Thoracic aorta (tissue), 2 donors: ENCODE data around the gene GNG4. TPM values are rescaled to one million over a fixed set of nuclear protein-coding genes. Genes with fewer than 3 reads are reported as not detected.
"Not testable (repeated sequence)": the region's sequence is repeated elsewhere in the genome, so short reads cannot be mapped to it uniquely, and the experiment has no call there.

ENCODE experiments used
- ATAC-seq: fragments of 150-250 bp; one replicate; pipeline ENCODE4 v1.8.0; 2017; ENCODE audit warnings: low read depth; ENCODE audit not compliant: insufficient number of reproducible peaks, low FRiP score
- DNase-seq: peaks from one replicate; pipeline ENCODE4 v3.0.0-alpha.2; 2020; ENCODE audit warnings: low spot score
- H3K27ac ChIP-seq, 2 donors: fragments of 200-600 bp; sonication (generic); 1 replicate in 1 of 2; 2 replicates in 1 of 2; pipeline ENCODE4 v1.5.1; 2016; ENCODE audit warnings: mild to moderate bottlenecking in 2 of 2, moderate library complexity in 2 of 2
- H3K27me3 ChIP-seq: fragments of 200-600 bp; sonication (generic); replicated peaks from 2 replicates; pipeline ENCODE4 v1.6.0; 2016; ENCODE audit warnings: mild to moderate bottlenecking; ENCODE audit not compliant: insufficient read depth
- H3K36me3 ChIP-seq: fragments of 200-600 bp; sonication (generic); one replicate; pipeline ENCODE4 v1.5.1; 2016
- H3K4me1 ChIP-seq, 2 donors: fragments of 200-600 bp; sonication (generic); 1 replicate in 1 of 2; 2 replicates in 1 of 2; pipeline versions ENCODE4 v1.5.1 to v1.6.0; 2016; ENCODE audit warnings: low read depth in 2 of 2, mild to moderate bottlenecking in 1 of 2; ENCODE audit not compliant: control insufficient read depth in 1 of 2
- H3K4me3 ChIP-seq: fragments of 200-600 bp; sonication (generic); 2 replicates; pipeline ENCODE4 v1.5.1; 2016; ENCODE audit warnings: mild to moderate bottlenecking
- H3K9me3 ChIP-seq: fragments of 200-600 bp; sonication (generic); 2 replicates; pipeline ENCODE4 v1.5.1; 2016
- CTCF ChIP-seq: fragments of 200-600 bp; sonication (generic); IDR thresholded peaks from one replicate; pipeline ENCODE4 v1.5.1; 2019; ENCODE audit warnings: antibody characterized with exemption
- total RNA-seq, 2 donors: library from RNA; depleted of rRNA; stranded (reverse); fragments of >200 nt; gene quantifications; one replicate each; pipeline versions ENCODE4 v1.1.0 to v1.2.3, GENCODE V29; 2016

Gene GNG4
- total RNA-seq, 2 donors from 2014 or later: 0.28 TPM; not detected in 1

- no peak for TF ChIP-seq CTCF
- peaks cover 10% of the 10 kb centered on the region for H3K27me3 ChIP-seq
Observed at GRCh38 chr1:235650341-235651169, 971 bp upstream of the GNG4 start.

GRCh38 chr1:235648954-235649367 is 623 bp downstream of the GNG4 start:
- no peak overlapping the region for H3K27ac ChIP-seq
- peaks cover 13 to 25% of the 10 kb centered on the region in 2 donors for H3K4me1 ChIP-seq
- H3K4me3 ChIP-seq: peak overlapping the region; percentile 64
- H3K9me3 ChIP-seq: no peaks in the 10 kb centered on the region
- DNase-seq (no peak), ATAC-seq (no peak)
- peaks cover 10% of the 10 kb centered on the region for H3K27me3 ChIP-seq
- no peak for TF ChIP-seq CTCF
- no peaks in the 10 kb centered on the region for H3K36me3 ChIP-seq

More at GRCh38 chr1:235650341-235651169, 971 bp upstream of the GNG4 start:
- Histone ChIP-seq H3K4me3 (peak overlapping the region; percentile 64), H3K9me3 (no peaks in the 10 kb centered on the region), H3K36me3 (no peaks in the 10 kb centered on the region), H3K27ac (no peak overlapping the region), H3K4me1 (peaks cover 13 to 25% of the 10 kb centered on the region in 2 donors)
- DNase-seq (no peak), ATAC-seq (no peak)

- DNase-seq (no peak), ATAC-seq (no peak)
- no peaks in the 10 kb centered on the region for H3K9me3 ChIP-seq
- no peaks in the 10 kb centered on the region for H3K36me3 ChIP-seq
- TF ChIP-seq CTCF: no peak
- H3K27me3 ChIP-seq: peaks cover 10% of the 10 kb centered on the region
- peak overlapping the region; percentile 64 for H3K4me3 ChIP-seq
- peaks cover 13 to 25% of the 10 kb centered on the region in 2 donors for H3K4me1 ChIP-seq
- H3K27ac ChIP-seq: no peak overlapping the region
Observed at GRCh38 chr1:235648407-235648907, 1.1 kb downstream of the GNG4 start.

- H3K36me3 ChIP-seq, H3K9me3 ChIP-seq, H3K4me3 ChIP-seq, H3K27ac ChIP-seq, ATAC-seq, DNase-seq: not testable (repeated sequence)
- Histone ChIP-seq H3K4me1 (peaks cover 13 to 25% of the 10 kb centered on the region in 2 donors), H3K27me3 (peaks cover 10% of the 10 kb centered on the region)
Observed at GRCh38 chr1:235647537-235647936, 2.0 kb downstream of the GNG4 start.

- H3K27me3 ChIP-seq: peaks cover 10% of the 10 kb centered on the region
- no peaks in the 10 kb centered on the region for H3K36me3 ChIP-seq
- no peak overlapping the region for H3K27ac ChIP-seq
- DNase-seq: no peak
- H3K4me3 ChIP-seq: no peak overlapping the region
- ATAC-seq: no peak
- TF ChIP-seq CTCF: no peak
- peaks cover 13 to 25% of the 10 kb centered on the region in 2 donors for H3K4me1 ChIP-seq
- no peaks in the 10 kb centered on the region for H3K9me3 ChIP-seq
Observed at GRCh38 chr1:235646463-235646862, 3.1 kb downstream of the GNG4 start.
